Keratinocyte (primary cell): ENCODE data around the gene PHRF1. TPM values are rescaled to one million over a fixed set of nuclear protein-coding genes. Genes with fewer than 3 reads are reported as not detected.

Experiments
- DNase-seq: peaks from one replicate; pipeline ENCODE4 v3.0.0-alpha.2; 2011; ENCODE audit warnings: low read depth, missing footprints, low spot score
- FAIRE-seq: peaks from 2 replicates; lab custom pipeline; 2011; peaks lifted over from hg19 to GRCh38; lab: Jason Lieb, UNC
- H2AFZ ChIP-seq: 2 replicates; pipeline ENCODE4 v1.6.0; 2012; ENCODE audit warnings: low read length, control low read depth, inconsistent platforms; ENCODE audit not compliant: control insufficient read depth
- H3K27ac ChIP-seq: 2 replicates; pipeline ENCODE4 v1.5.1; 2011; ENCODE audit warnings: low read length; ENCODE audit not compliant: control insufficient read depth, insufficient read depth
- H3K27me3 ChIP-seq: 3 replicates; pipeline ENCODE4 v1.6.0; 2011; ENCODE audit warnings: low read length; ENCODE audit not compliant: control insufficient read depth, insufficient read depth; ENCODE audit errors: extremely low read depth
- H3K36me3 ChIP-seq, 2 experiments: 2 replicates in 1 of 2; 3 replicates in 1 of 2; pipeline ENCODE4 v1.5.1; 2011; ENCODE audit warnings: low read length in 2 of 2, mild to moderate bottlenecking in 1 of 2; ENCODE audit not compliant: control insufficient read depth in 2 of 2, insufficient read depth in 2 of 2; ENCODE audit errors: extremely low read depth in 1 of 2
- H3K4me1 ChIP-seq: 3 replicates; pipeline ENCODE4 v1.5.1; 2011; ENCODE audit warnings: low read length; ENCODE audit not compliant: control insufficient read depth, insufficient read depth; ENCODE audit errors: extremely low read depth
- H3K4me2 ChIP-seq: 3 replicates; pipeline ENCODE4 v1.6.0; 2011; ENCODE audit warnings: low read depth, low read length; ENCODE audit not compliant: control insufficient read depth, insufficient read depth; ENCODE audit errors: extremely low read depth
- H3K4me3 ChIP-seq, 3 experiments: fragments of 200-600 bp in 1 of 3; sonication (generic) in 1 of 3; 2 replicates in 2 of 3; 3 replicates in 1 of 3; pipeline ENCODE4 v1.5.1; 2011 to 2016; ENCODE audit warnings: low read length in 3 of 3, mild to moderate bottlenecking in 3 of 3, control low read depth in 2 of 3, inconsistent platforms in 1 of 3, low read depth in 1 of 3, mixed read lengths in 1 of 3, mixed run types in 1 of 3, moderate library complexity in 1 of 3; ENCODE audit not compliant: control insufficient read depth in 2 of 3, insufficient read depth in 2 of 3; ENCODE audit errors: extremely low read depth in 1 of 3
- H3K79me2 ChIP-seq: 2 replicates; pipeline ENCODE4 v1.6.0; 2012; ENCODE audit warnings: low read length; ENCODE audit not compliant: control insufficient read depth, insufficient read depth
- H3K9ac ChIP-seq: 3 replicates; pipeline ENCODE4 v1.6.0; 2011; ENCODE audit warnings: low read length; ENCODE audit not compliant: control insufficient read depth, insufficient read depth; ENCODE audit errors: extremely low read depth
- H3K9me1 ChIP-seq: 3 replicates; pipeline ENCODE4 v1.6.0; 2011; ENCODE audit warnings: low read length; ENCODE audit not compliant: control insufficient read depth, insufficient read depth; ENCODE audit errors: extremely low read depth
- H3K9me3 ChIP-seq: 2 replicates; pipeline ENCODE4 v1.5.1; 2012; ENCODE audit warnings: low read depth, low read length; ENCODE audit not compliant: control insufficient read depth
- H4K20me1 ChIP-seq: 3 replicates; pipeline ENCODE4 v1.6.0; 2011; ENCODE audit warnings: low read length; ENCODE audit not compliant: control insufficient read depth, insufficient read depth; ENCODE audit errors: extremely low read depth
- CTCF ChIP-seq, 3 experiments: IDR thresholded peaks in 1 of 3; conservative IDR thresholded peaks in 1 of 3; optimal IDR thresholded peaks in 1 of 3; 2 replicates in 2 of 3; 3 replicates in 1 of 3; pipeline versions ENCODE3 to v1.5.1; 2011; ENCODE audit warnings: low read length in 3 of 3, mild to moderate bottlenecking in 3 of 3, moderate library complexity in 2 of 3, control low read depth in 1 of 3, inconsistent platforms in 1 of 3; ENCODE audit not compliant: insufficient read depth in 2 of 3; ENCODE audit errors: extremely low read depth in 1 of 3
- EZH2 ChIP-seq: IDR thresholded peaks from one replicate; pipeline ENCODE4 v1.6.1; 2012; ENCODE audit warnings: inconsistent platforms, mild to moderate bottlenecking, low read length, moderate library complexity
- dilution Hi-C: fragments of 300-500 bp; cut with MboI; formaldehyde crosslinking; loops from one replicate; pipeline ENCODE4 v1.7.0; 2020; ENCODE audit warnings: low sequenced_read_pairs; ENCODE audit not compliant: extremely low pct_ligation_motif_present
- polyA plus RNA-seq, 5 experiments: library from polyadenylated mRNA; depleted of rRNA in 3 of 5; stranded (reverse) in 3 of 5; stranded (forward) in 1 of 5; unstranded in 1 of 5; fragments of >200 nt; gene quantifications; 1 replicate in 1 of 5; 2 replicates in 3 of 5; 3 replicates in 1 of 5; pipeline versions ENCODE4 v1.2.1 to v1.2.3, GENCODE V29; 2011 to 2012; ENCODE audit warnings: missing spikeins in 2 of 5, low read depth in 1 of 5, low replicate concordance in 1 of 5

PHRF1 gene
- polyA plus RNA-seq, 1 donor (not counting 4 experiments of a cell fraction or from before 2014, with no cell fraction given), result 10.7 TPM

- no peak overlapping the region for H2AFZ ChIP-seq
- TF ChIP-seq EZH2, result no peak
- no peak for TF ChIP-seq CTCF (optimal IDR thresholded peaks at IDR 0.05 in 1 of 3, IDR thresholded peaks at IDR 0.05 in 1 of 3, conservative IDR thresholded peaks at IDR 0.05 in 1 of 3; ENCODE audit: extremely low read depth in 1 of 3, insufficient read depth in 2 of 3, low read length in 3 of 3)
- no peak overlapping the region for H3K4me2 ChIP-seq
- FAIRE-seq (no peak), DNase-seq (no peak)
- H3K4me3 ChIP-seq, result no peak overlapping the region
- H4K20me1 ChIP-seq, result no peaks in the 10 kb centered on the region
- H3K27me3 ChIP-seq, result no peaks in the 10 kb centered on the region
- no peaks in the 10 kb centered on the region for H3K9me3 ChIP-seq
- H3K9me1 ChIP-seq, result no peaks in the 10 kb centered on the region
- H3K36me3 ChIP-seq, result no peaks in the 10 kb centered on the region
- no peaks in the 10 kb centered on the region for H3K79me2 ChIP-seq
- H3K4me1 ChIP-seq, result no peaks in the 10 kb centered on the region
- dilution Hi-C loops, result no loop called here
- H3K27ac ChIP-seq, result no peak overlapping the region
- H3K9ac ChIP-seq, result no peak overlapping the region
Measured at GRCh38 chr11:621838-622237, 45.6 kb downstream of the PHRF1 start.

- Histone ChIP-seq H3K4me2 (no peak overlapping the region), H3K27ac (no peak overlapping the region), H3K9me1 (no peaks in the 10 kb centered on the region), H3K36me3 (no peaks in the 10 kb centered on the region), H3K27me3 (no peaks in the 10 kb centered on the region), H3K4me3 (no peak overlapping the region), H3K9me3 (no peaks in the 10 kb centered on the region), H3K9ac (no peak overlapping the region), H2AFZ (no peak overlapping the region), H3K79me2 (no peaks in the 10 kb centered on the region), H4K20me1 (no peaks in the 10 kb centered on the region), H3K4me1 (no peaks in the 10 kb centered on the region)
- TF ChIP-seq EZH2 (no peak), CTCF (optimal IDR thresholded peaks at IDR 0.05 in 1 of 3, IDR thresholded peaks at IDR 0.05 in 1 of 3, conservative IDR thresholded peaks at IDR 0.05 in 1 of 3; ENCODE audit: extremely low read depth in 1 of 3, insufficient read depth in 2 of 3, low read length in 3 of 3) (no peak)
- dilution Hi-C loops, result no loop called here
- DNase-seq (no peak), FAIRE-seq (no peak)
Measured at GRCh38 chr11:623349-623869, 47.1 kb downstream of the PHRF1 start.
